Measurements from ENCODE around the gene PRTFDC1. TPM values are rescaled to one million over a fixed set of nuclear protein-coding genes. Genes with fewer than 3 reads are reported as not detected.
A peak's percentile ranks its signal among the peaks of the same experiment; 100 is the strongest.

The PRTFDC1 gene
- total RNA-seq, 2 experiments from 2014 or later: 2.2 to 2.7 TPM

DNA sequence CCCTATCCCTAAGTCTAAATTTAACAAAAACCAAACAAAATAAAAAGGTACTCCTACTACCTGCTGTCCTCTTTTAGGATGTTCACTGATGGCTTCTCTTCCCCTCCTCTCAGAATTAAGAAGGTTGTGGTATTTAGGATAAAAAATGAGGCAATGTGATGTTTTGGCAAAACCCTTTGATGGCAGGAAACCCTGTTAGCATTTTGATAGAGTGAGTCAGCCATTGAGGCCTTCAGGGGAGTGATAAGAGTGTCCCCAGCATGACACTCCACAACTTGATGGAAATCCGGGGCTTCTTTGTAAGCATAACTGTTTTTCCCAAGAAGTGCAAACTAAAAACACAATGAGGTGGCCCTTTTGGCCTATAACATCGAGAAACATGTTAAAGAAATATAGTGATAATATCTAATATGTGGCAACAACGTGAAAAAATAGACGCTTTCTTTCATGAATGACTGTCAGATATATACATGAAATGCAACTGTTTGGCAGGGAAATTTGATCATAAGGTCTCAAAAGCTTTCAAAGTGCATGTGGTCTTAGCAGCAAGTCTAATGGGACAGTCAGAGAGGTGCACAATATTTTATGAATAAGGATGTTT lies 55.0 kb downstream of the PRTFDC1 start:
- Mint-ChIP-seq H3K4me3 (peak overlapping the region; percentile 17), H3K27me3 (no peaks in the 10 kb centered on the region), H3K4me1 (ENCODE audit: low read depth) (peaks cover 71% of the 10 kb centered on the region), H3K27ac (peak overlapping the region; percentile 84), H3K9me3 (peaks cover 6% of the 10 kb centered on the region), H3K36me3 (ENCODE audit: low read depth) (peaks cover 16% of the 10 kb centered on the region)
- POLR2A ChIA-PET: interaction anchor here (1.3 kb wide), 1 partner anchor 9 kb away, joined by 3 read pairs; no protein-coding TSS in a partner anchor
- ATAC-seq (peak; percentile 71), DNase-seq (peak; percentile 41)
- TF ChIP-seq, protein P1, sequence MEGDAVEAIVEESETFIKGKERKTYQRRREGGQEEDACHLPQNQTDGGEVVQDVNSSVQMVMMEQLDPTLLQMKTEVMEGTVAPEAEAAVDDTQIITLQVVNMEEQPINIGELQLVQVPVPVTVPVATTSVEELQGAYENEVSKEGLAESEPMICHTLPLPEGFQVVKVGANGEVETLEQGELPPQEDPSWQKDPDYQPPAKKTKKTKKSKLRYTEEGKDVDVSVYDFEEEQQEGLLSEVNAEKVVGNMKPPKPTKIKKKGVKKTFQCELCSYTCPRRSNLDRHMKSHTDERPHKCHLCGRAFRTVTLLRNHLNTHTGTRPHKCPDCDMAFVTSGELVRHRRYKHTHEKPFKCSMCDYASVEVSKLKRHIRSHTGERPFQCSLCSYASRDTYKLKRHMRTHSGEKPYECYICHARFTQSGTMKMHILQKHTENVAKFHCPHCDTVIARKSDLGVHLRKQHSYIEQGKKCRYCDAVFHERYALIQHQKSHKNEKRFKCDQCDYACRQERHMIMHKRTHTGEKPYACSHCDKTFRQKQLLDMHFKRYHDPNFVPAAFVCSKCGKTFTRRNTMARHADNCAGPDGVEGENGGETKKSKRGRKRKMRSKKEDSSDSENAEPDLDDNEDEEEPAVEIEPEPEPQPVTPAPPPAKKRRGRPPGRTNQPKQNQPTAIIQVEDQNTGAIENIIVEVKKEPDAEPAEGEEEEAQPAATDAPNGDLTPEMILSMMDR (IDR thresholded peaks at IDR 0.05): no peak
- CTCF ChIA-PET: interaction anchor here (1.0 kb wide), 1 partner anchor 9 kb away, joined by 3 read pairs; no protein-coding TSS in a partner anchor
- intact Hi-C loops (cut with micrococcal nuclease): no loop called here

DNA sequence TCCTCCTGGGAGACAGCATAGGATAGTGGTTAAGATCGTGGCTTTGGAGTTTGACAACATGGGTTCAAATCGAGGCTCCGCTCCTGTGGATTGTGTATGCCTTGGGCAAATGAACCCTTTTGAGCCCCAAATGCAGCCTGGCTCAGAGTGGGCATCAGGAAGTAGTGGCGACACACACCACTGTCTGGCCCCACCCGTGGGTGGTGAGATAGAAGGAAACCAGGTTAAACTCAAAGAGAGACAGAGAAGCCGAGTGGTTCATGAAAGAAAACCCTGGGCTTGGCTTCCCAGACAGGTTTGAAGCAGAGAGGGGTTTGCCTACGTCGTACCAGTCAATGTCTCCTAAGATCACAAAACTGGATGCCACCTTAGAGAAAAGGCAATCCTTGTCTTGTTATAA lies 57.7 kb downstream of the PRTFDC1 start:
- Mint-ChIP-seq H3K27ac (peak overlapping the region; percentile 91), H3K4me3 (peak overlapping the region; percentile 53), H3K9me3 (peaks cover 6% of the 10 kb centered on the region), H3K4me1 (ENCODE audit: low read depth) (peaks cover 55% of the 10 kb centered on the region), H3K36me3 (ENCODE audit: low read depth) (peaks cover 18% of the 10 kb centered on the region), H3K27me3 (no peaks in the 10 kb centered on the region)
- TF ChIP-seq, protein P1 (IDR thresholded peaks at IDR 0.05): no peak
- DNase-seq (peak; percentile 54), ATAC-seq (peak; percentile 26)
- POLR2A ChIA-PET: interaction anchor here (1.2 kb wide), 1 partner anchor 10 kb away, joined by 5 read pairs; no protein-coding TSS in a partner anchor
- intact Hi-C loops (cut with micrococcal nuclease): no loop called here
- CTCF ChIA-PET: interaction anchor here (0.7 to 1.8 kb wide), 3 partner anchors 9 to 57 kb away, joined by 3 to 5 read pairs (median 4); partner anchors contain the start of gene PRTFDC1

DNA sequence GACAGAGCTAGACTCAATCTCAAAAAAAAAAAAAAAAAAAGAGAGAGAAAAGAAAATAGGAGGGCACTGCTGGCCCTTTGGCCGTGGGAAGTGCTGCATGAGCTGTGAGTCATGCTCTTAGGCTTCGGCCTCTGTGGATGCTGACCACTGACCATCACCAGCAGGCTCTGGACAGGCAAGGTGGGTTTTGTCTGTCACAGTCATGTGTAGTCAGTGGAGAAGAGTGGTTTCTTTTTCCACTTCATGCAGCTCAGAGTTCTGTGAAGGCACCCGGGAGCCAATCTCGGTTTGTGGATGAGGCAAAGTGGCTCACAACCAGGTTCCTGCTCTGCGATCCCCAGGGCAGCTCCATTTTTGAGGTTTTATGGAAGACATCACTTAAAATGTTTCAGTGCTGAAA lies 58.1 kb downstream of the PRTFDC1 start:
- Mint-ChIP-seq H3K9me3 (peaks cover 6% of the 10 kb centered on the region), H3K4me3 (peak overlapping the region; percentile 53), H3K36me3 (ENCODE audit: low read depth) (peaks cover 18% of the 10 kb centered on the region), H3K27ac (peak overlapping the region; percentile 91), H3K27me3 (no peaks in the 10 kb centered on the region), H3K4me1 (ENCODE audit: low read depth) (peaks cover 57% of the 10 kb centered on the region)
- ATAC-seq: peak; percentile 45
- ChIA-PET CTCF (interaction anchor here (0.7 to 1.8 kb wide), 3 partner anchors 9 to 58 kb away, joined by 3 to 5 read pairs (median 4); partner anchors contain the start of gene PRTFDC1), POLR2A (interaction anchor here (1.2 kb wide), 1 partner anchor 9 kb away, joined by 5 read pairs; no protein-coding TSS in a partner anchor)
- intact Hi-C loops (cut with micrococcal nuclease): no loop called here
- TF ChIP-seq, protein P1 (IDR thresholded peaks at IDR 0.05): no peak
- DNase-seq: peak; percentile 19

DNA sequence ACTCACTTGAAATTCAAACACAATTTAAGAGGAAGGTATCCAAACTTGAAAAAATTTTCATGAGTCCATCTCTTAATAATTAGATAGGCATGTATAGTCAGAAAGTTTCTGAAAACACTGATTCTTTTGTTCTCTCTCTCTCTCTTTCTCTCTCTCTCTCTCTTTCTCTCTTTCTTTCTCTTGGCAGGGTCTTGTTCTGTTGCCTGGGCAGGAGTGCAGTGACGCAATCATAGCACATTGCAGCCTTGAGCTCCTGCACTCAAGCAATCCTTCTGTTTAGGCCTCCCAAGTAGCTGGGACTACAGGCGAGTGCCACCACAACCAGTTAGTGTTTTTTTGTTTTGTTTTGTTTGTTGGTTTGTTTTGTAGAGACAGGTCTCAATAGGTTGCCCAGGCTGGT lies 59.3 kb downstream of the PRTFDC1 start:
- Mint-ChIP-seq H3K36me3 (ENCODE audit: low read depth) (peaks cover 14% of the 10 kb centered on the region), H3K4me3 (no peak overlapping the region), H3K4me1 (ENCODE audit: low read depth) (peaks cover 62% of the 10 kb centered on the region), H3K27ac (no peak overlapping the region), H3K9me3 (peaks cover 6% of the 10 kb centered on the region), H3K27me3 (no peaks in the 10 kb centered on the region)
- CTCF ChIA-PET: no interaction called here
- no peak for ATAC-seq
- POLR2A ChIA-PET: interaction anchor here (1.4 kb wide), 1 partner anchor 11 kb away, joined by 3 read pairs; no protein-coding TSS in a partner anchor
- TF ChIP-seq, protein P1 (IDR thresholded peaks at IDR 0.05): no peak
- DNase-seq: no peak
- intact Hi-C loops (cut with micrococcal nuclease): no loop called here

DNA sequence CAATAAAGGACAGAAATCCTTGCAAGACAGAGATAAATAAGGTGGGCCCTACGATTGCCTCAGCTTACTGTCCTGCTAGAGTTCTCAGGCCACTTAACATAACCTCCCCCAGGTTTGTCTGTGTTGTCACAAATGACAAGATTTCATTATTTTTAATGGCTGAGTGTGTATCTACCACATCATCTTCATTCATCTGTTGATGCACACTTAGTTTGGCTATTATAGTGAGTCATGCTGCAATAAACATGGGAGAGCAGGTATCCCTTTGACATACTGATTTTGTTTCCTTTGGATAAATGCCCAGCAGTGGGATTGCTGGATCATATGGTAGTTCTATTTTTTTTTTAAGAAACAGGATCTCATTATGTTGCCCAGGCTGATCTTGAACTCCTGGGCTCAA lies 60.6 kb downstream of the PRTFDC1 start:
- intact Hi-C loops (cut with micrococcal nuclease): no loop called here
- POLR2A ChIA-PET: no interaction called here
- no peaks in the 10 kb centered on the region for H3K27me3 Mint-ChIP-seq
- no peak overlapping the region for H3K4me3 Mint-ChIP-seq
- peaks cover 13% of the 10 kb centered on the region for H3K36me3 Mint-ChIP-seq (ENCODE audit: low read depth)
- peaks cover 60% of the 10 kb centered on the region for H3K4me1 Mint-ChIP-seq (ENCODE audit: low read depth)
- no peak for ATAC-seq
- CTCF ChIA-PET: no interaction called here
- TF ChIP-seq, protein P1 (IDR thresholded peaks at IDR 0.05): no peak
- DNase-seq: no peak
- peaks cover 2% of the 10 kb centered on the region for H3K9me3 Mint-ChIP-seq
- H3K27ac Mint-ChIP-seq: no peak overlapping the region

Measured in activated CD8-positive, alpha-beta T cell treated with anti-CD3 and anti-CD28 coated beads for 36 hours (primary cell).